Mesothelial cell of epicardium (in vitro differentiated cells): Measurements from ENCODE around the gene AKAP11. TPM values are rescaled to one million over a fixed set of nuclear protein-coding genes. Genes with fewer than 3 reads are reported as not detected.

Experiments used
- DNase-seq, 2 experiments: peaks; one replicate each; pipeline ENCODE4 v3.0.0; 2021; ENCODE audit warnings: low spot score in 2 of 2; ENCODE audit not compliant: unreplicated experiment in 2 of 2
- H3K27ac Mint-ChIP-seq: 2 replicates; pipeline ENCODE4 v1.8.0; 2021; ENCODE audit warnings: mixed read lengths
- H3K27me3 Mint-ChIP-seq: 2 replicates; pipeline ENCODE4 v1.8.0; 2021; ENCODE audit warnings: low read depth, mixed read lengths
- H3K36me3 Mint-ChIP-seq: 2 replicates; pipeline ENCODE4 v1.8.0; 2021; ENCODE audit warnings: mixed read lengths
- H3K4me1 Mint-ChIP-seq: 2 replicates; pipeline ENCODE4 v1.8.0; 2021; ENCODE audit warnings: mixed read lengths
- H3K4me3 Mint-ChIP-seq: 2 replicates; pipeline ENCODE4 v1.8.0; 2021; ENCODE audit warnings: mild to moderate bottlenecking, moderate library complexity, mixed read lengths
- H3K9me3 Mint-ChIP-seq: 2 replicates; pipeline ENCODE4 v1.8.0; 2021; ENCODE audit warnings: mixed read lengths
- total RNA-seq: library from RNA; stranded (reverse); gene quantifications from 3 replicates; pipeline ENCODE4 v1.2.1, GENCODE V29; 2021
- TF ChIP-seq, protein P1 (sequence below): fragments of 200-600 bp; sonication (generic); IDR thresholded peaks from one replicate; pipeline ENCODE4 v1.5.0; 2021; ENCODE audit warnings: antibody characterized with exemption; ENCODE audit not compliant: unreplicated experiment

The AKAP11 gene
- total RNA-seq, 1 donor from 2014 or later, result 33.9 TPM

DNA sequence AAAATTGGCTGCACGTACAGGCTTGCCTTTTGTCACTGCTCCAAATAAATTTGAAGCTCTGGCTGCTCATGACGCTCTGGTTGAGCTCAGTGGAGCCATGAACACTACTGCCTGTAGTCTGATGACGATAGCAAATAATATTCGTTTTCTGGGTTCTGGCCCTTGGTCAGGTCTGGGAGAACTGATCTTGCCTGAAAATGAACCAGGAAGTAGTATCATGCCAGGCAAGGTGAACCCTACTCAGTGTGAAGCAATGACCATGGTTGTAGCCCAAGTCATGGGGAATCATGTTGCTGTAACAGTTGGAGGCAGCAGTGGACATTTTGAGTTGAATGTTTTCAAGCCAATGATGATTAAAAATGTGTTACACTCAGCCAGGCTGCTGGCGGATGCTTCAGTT lies 16.1 kb upstream of the AKAP11 start:
- H3K4me3 Mint-ChIP-seq, result no peak overlapping the region
- H3K27me3 Mint-ChIP-seq, result peaks cover 2% of the 10 kb centered on the region
- TF ChIP-seq, protein P1, sequence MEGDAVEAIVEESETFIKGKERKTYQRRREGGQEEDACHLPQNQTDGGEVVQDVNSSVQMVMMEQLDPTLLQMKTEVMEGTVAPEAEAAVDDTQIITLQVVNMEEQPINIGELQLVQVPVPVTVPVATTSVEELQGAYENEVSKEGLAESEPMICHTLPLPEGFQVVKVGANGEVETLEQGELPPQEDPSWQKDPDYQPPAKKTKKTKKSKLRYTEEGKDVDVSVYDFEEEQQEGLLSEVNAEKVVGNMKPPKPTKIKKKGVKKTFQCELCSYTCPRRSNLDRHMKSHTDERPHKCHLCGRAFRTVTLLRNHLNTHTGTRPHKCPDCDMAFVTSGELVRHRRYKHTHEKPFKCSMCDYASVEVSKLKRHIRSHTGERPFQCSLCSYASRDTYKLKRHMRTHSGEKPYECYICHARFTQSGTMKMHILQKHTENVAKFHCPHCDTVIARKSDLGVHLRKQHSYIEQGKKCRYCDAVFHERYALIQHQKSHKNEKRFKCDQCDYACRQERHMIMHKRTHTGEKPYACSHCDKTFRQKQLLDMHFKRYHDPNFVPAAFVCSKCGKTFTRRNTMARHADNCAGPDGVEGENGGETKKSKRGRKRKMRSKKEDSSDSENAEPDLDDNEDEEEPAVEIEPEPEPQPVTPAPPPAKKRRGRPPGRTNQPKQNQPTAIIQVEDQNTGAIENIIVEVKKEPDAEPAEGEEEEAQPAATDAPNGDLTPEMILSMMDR, result no peak
- H3K9me3 Mint-ChIP-seq, result peaks cover 6% of the 10 kb centered on the region
- H3K27ac Mint-ChIP-seq, result no peak overlapping the region
- peaks cover 11% of the 10 kb centered on the region for H3K4me1 Mint-ChIP-seq
- H3K36me3 Mint-ChIP-seq, result peaks cover 2% of the 10 kb centered on the region
- no peak for DNase-seq

GRCh38 chr13:42258747-42259146 lies 13.2 kb upstream of the AKAP11 start:
- H3K36me3 Mint-ChIP-seq, result peaks cover 6% of the 10 kb centered on the region
- no peak for DNase-seq
- TF ChIP-seq, protein P1, result no peak

GRCh38 chr13:42259515-42259914 lies 12.4 kb upstream of the AKAP11 start:
- H3K27ac Mint-ChIP-seq, result no peak overlapping the region
- TF ChIP-seq, protein P1, result no peak
- H3K27me3 Mint-ChIP-seq, result no peaks in the 10 kb centered on the region
- no peak overlapping the region for H3K4me3 Mint-ChIP-seq
- H3K9me3 Mint-ChIP-seq, result peaks cover 16% of the 10 kb centered on the region
- peaks cover 13% of the 10 kb centered on the region for H3K4me1 Mint-ChIP-seq
- no peak for DNase-seq
- H3K36me3 Mint-ChIP-seq, result peaks cover 6% of the 10 kb centered on the region

More at GRCh38 chr13:42258747-42259146, 13.2 kb upstream of the AKAP11 start:
- peaks cover 16% of the 10 kb centered on the region for H3K9me3 Mint-ChIP-seq
- no peak overlapping the region for H3K27ac Mint-ChIP-seq
- peaks cover 11% of the 10 kb centered on the region for H3K4me1 Mint-ChIP-seq
- H3K27me3 Mint-ChIP-seq, result no peaks in the 10 kb centered on the region
- no peak overlapping the region for H3K4me3 Mint-ChIP-seq

- peaks cover 16% of the 10 kb centered on the region for H3K9me3 Mint-ChIP-seq
- peaks cover 6% of the 10 kb centered on the region for H3K36me3 Mint-ChIP-seq
- no peaks in the 10 kb centered on the region for H3K27me3 Mint-ChIP-seq
- TF ChIP-seq, protein P1, result no peak
- no peak for DNase-seq
- no peak overlapping the region for H3K4me3 Mint-ChIP-seq
- H3K4me1 Mint-ChIP-seq, result peaks cover 14% of the 10 kb centered on the region
- no peak overlapping the region for H3K27ac Mint-ChIP-seq
These were observed 10.9 kb upstream of the AKAP11 start for GRCh38 chr13:42260903-42261654.

DNA sequence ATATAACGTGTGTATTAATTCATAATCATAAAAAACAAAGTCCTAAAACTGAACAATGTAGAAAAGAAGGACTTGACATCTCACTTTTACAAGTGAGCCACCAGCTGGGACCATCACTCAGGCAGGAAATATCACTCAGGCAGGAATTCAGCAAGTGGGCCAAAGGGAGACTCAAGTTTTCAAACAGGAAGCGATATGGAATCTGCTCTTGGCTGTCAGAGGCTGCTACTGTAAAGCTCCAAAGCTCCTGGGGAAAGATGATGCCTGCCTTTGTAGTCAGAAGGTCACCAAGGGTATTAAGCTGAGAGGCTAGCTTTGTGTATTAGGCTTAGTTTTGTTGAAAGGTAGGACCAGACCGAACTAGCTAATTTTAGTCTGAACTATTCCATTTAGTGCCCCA lies 5.5 kb upstream of the AKAP11 start:
- peaks cover 18% of the 10 kb centered on the region for H3K9me3 Mint-ChIP-seq
- no peak overlapping the region for H3K27ac Mint-ChIP-seq
- peaks cover 26% of the 10 kb centered on the region for H3K4me1 Mint-ChIP-seq
- no peak overlapping the region for H3K4me3 Mint-ChIP-seq
- no peaks in the 10 kb centered on the region for H3K27me3 Mint-ChIP-seq
- H3K36me3 Mint-ChIP-seq, result peaks cover under 1% of the 10 kb centered on the region
- no peak for DNase-seq
- TF ChIP-seq, protein P1, result no peak
